K562 (cell line): ENCODE results near the gene FTO. TPM values are rescaled to one million over a fixed set of nuclear protein-coding genes. Genes with fewer than 3 reads are reported as not detected.

ENCODE experiments used
- ATAC-seq: fragments of 200-7000 bp; cut with Tn5 transposase; 3 replicates; pipeline ENCODE4 v1.9.1; 2020; ENCODE audit warnings: moderate library complexity
- BruUV-seq: library from RNA; stranded (reverse); fragments of 400-500 nt; replicated peaks from 2 replicates; lab custom pipeline; 2021; lab: Mats Ljungman, UMichigan
- CTCF ChIA-PET: fragments of 300-600 bp; formaldehyde crosslinking; extraction: SDS; loops from one replicate; lab custom pipeline; 2021; ENCODE audit warnings: low intra/inter-chr PET ratio; lab: Yijun Ruan, JAX
- POLR2A ChIA-PET: fragments of 300-600, 350-650 bp; sonication (Branson Sonifier 250); formaldehyde crosslinking; extraction: SDS; loops from one replicate; lab custom pipeline; 2021; ENCODE audit warnings: antibody characterized with exemption, inconsistent platforms; lab: Yijun Ruan, JAX
- DNase-seq, 4 experiments: peaks; one replicate each; pipeline versions ENCODE4 v3.0.0 to v3.0.0-alpha.2; 2011 to 2018; ENCODE audit warnings: low spot score in 3 of 4, mixed read lengths in 3 of 4; ENCODE audit errors: extremely low read depth in 1 of 4
- FAIRE-seq: peaks from 2 replicates; lab custom pipeline; 2011; peaks lifted over from hg19 to GRCh38; lab: Jason Lieb, UNC
- H2AFZ ChIP-seq: 2 replicates; pipeline ENCODE4 v1.6.0; 2011; ENCODE audit warnings: low read depth, low read length, control low read depth, inconsistent platforms
- H3K27ac ChIP-seq: fragments of 200-600 bp; 3 replicates; pipeline ENCODE4 v1.8.0; 2011; ENCODE audit warnings: low read depth, mild to moderate bottlenecking, control low read depth, inconsistent platforms, low read length, moderate library complexity, mixed read lengths; ENCODE audit errors: extremely low read depth
- H3K27me3 ChIP-seq, 2 experiments: fragments of 300-600 bp in 1 of 2; 2 replicates in 1 of 2; 3 replicates in 1 of 2; pipeline versions ENCODE4 v1.6.0 to v1.8.0; 2011; ENCODE audit warnings: inconsistent platforms in 2 of 2, low read length in 2 of 2, mild to moderate bottlenecking in 1 of 2, mixed read lengths in 1 of 2, moderate library complexity in 1 of 2; ENCODE audit not compliant: control insufficient read depth in 2 of 2, insufficient read depth in 2 of 2
- H3K36me3 ChIP-seq: fragments of 300-600 bp; 3 replicates; pipeline ENCODE4 v1.8.0; 2011; ENCODE audit warnings: mild to moderate bottlenecking, low read length, inconsistent platforms; ENCODE audit not compliant: control insufficient read depth, insufficient read depth
- H3K4me1 ChIP-seq, 2 experiments: fragments of 200-600 bp in 1 of 2; replicated peaks in 1 of 2; 2 replicates in 1 of 2; 3 replicates in 1 of 2; pipeline versions ENCODE4 v1.5.1 to v1.8.0; 2011; ENCODE audit warnings: inconsistent platforms in 2 of 2, low read length in 2 of 2, mild to moderate bottlenecking in 1 of 2, mixed read lengths in 1 of 2, moderate library complexity in 1 of 2; ENCODE audit not compliant: control insufficient read depth in 2 of 2, insufficient read depth in 2 of 2
- H3K4me2 ChIP-seq: 2 replicates; pipeline ENCODE4 v1.6.1; 2011; ENCODE audit warnings: low read length, control low read depth, inconsistent platforms, mixed read lengths; ENCODE audit not compliant: insufficient read depth
- H3K4me3 ChIP-seq: fragments of 200-600 bp; sonication (generic), shearing (Covaris generic); 2 replicates; pipeline ENCODE4 v1.5.1; 2016; ENCODE audit warnings: control low read depth, inconsistent platforms
- H3K79me2 ChIP-seq: fragments of 200-600 bp; 3 replicates; pipeline ENCODE4 v1.8.0; 2011; ENCODE audit warnings: low read length, inconsistent platforms; ENCODE audit not compliant: control insufficient read depth, insufficient read depth
- H3K9ac ChIP-seq, 2 experiments: 2 replicates each; pipeline versions ENCODE4 v1.6.0 to v1.6.1; 2011; ENCODE audit warnings: low read depth in 2 of 2, low read length in 2 of 2, control low read depth in 1 of 2, inconsistent platforms in 1 of 2, mild to moderate bottlenecking in 1 of 2, mixed read lengths in 1 of 2; ENCODE audit not compliant: insufficient read depth in 1 of 2
- H3K9me1 ChIP-seq: one replicate; pipeline ENCODE4 v1.6.0; 2011; ENCODE audit warnings: inconsistent platforms, mild to moderate bottlenecking, low read length, moderate library complexity; ENCODE audit not compliant: control insufficient read depth, insufficient read depth
- H3K9me3 ChIP-seq: replicated peaks from 2 replicates; pipeline ENCODE4 v1.5.1; 2011; ENCODE audit warnings: low read depth, low read length, inconsistent platforms; ENCODE audit not compliant: control insufficient read depth, insufficient read depth
- H4K20me1 ChIP-seq: replicated peaks from 2 replicates; pipeline ENCODE4 v1.6.1; 2011; ENCODE audit warnings: low read length, inconsistent platforms, mixed read lengths; ENCODE audit not compliant: control insufficient read depth, insufficient read depth
- ATF3 ChIP-seq, 2 experiments: fragments of 450-650 bp in 1 of 2; sonication (generic) in 1 of 2; formaldehyde crosslinking in 1 of 2; IDR thresholded peaks in 1 of 2; conservative IDR thresholded peaks in 1 of 2; 2 replicates each; pipeline versions ENCODE4 v1.6.1 to v1.8.1; 2016 to 2023; ENCODE audit warnings: mild to moderate bottlenecking in 2 of 2, moderate library complexity in 2 of 2, inconsistent platforms in 1 of 2, missing genetic modification reagents in 1 of 2
- ATF4 ChIP-seq: fragments of 450-650 bp; formaldehyde crosslinking; IDR thresholded peaks from 2 replicates; pipeline ENCODE4 v1.4.0; 2022; ENCODE audit warnings: mild to moderate bottlenecking, moderate library complexity
- COPS2 ChIP-seq: fragments of 450-650 bp; conservative IDR thresholded peaks from 2 replicates; pipeline ENCODE4 v1.6.1; 2016; ENCODE audit warnings: mild to moderate bottlenecking, moderate library complexity
- DMBX1 ChIP-seq: fragments of 250-450 bp; sonication (Bioruptor Pico); IDR thresholded peaks from 2 replicates; pipeline ENCODE4 v1.8.0; 2022; ENCODE audit warnings: inconsistent platforms, mild to moderate bottlenecking, moderate library complexity, borderline replicate concordance
- DPF2 ChIP-seq: fragments of 450-650 bp; IDR thresholded peaks from 2 replicates; pipeline ENCODE4 v1.6.1; 2016
- RBFOX2 ChIP-seq: fragments of 200-400 bp; formaldehyde crosslinking; IDR thresholded peaks from 2 replicates; pipeline ENCODE4 v1.6.1; 2017; ENCODE audit warnings: low read depth, mild to moderate bottlenecking, low read length, moderate library complexity
- RUNX1 ChIP-seq: sonication (generic); IDR thresholded peaks from 2 replicates; pipeline ENCODE4 v1.6.1; 2016; ENCODE audit warnings: antibody characterized with exemption, low read depth
- TEAD1 ChIP-seq, 2 experiments: fragments of 450-650 bp in 1 of 2; sonication (generic) in 1 of 2; formaldehyde crosslinking; IDR thresholded peaks; 2 replicates each; pipeline versions ENCODE4 v1.4.0 to v1.8.0; 2020 to 2022; ENCODE audit warnings: mild to moderate bottlenecking in 2 of 2, missing genetic modification reagents in 1 of 2
- TFAM ChIP-seq: fragments of 250-450 bp; sonication (Bioruptor Pico); conservative IDR thresholded peaks from 2 replicates; pipeline ENCODE4 v1.5.0; 2021; ENCODE audit warnings: mild to moderate bottlenecking, moderate library complexity
- ZFP30 ChIP-seq: fragments of 250-450 bp; sonication (Bioruptor Pico); IDR thresholded peaks from 2 replicates; pipeline ENCODE4 v1.8.0; 2022; ENCODE audit warnings: moderate library complexity, mild to moderate bottlenecking, inconsistent platforms, borderline replicate concordance
- ZNF507 ChIP-seq: conservative IDR thresholded peaks from 2 replicates; pipeline ENCODE4 v1.6.1; 2017; ENCODE audit warnings: missing genetic modification characterization, missing compliant biosample characterization
- ZNF518B ChIP-seq: fragments of 250-450 bp; sonication (Bioruptor Pico); IDR thresholded peaks from 2 replicates; pipeline ENCODE4 v1.5.0; 2021; ENCODE audit warnings: mild to moderate bottlenecking, moderate library complexity
- WGBS: fragments of 100-300 bp; shearing (Covaris generic); methylation state at CpG from one replicate; pipeline ENCODE4 v1.1.6; 2016; ENCODE audit warnings: low coverage, mixed read lengths; ENCODE audit not compliant: insufficient coverage; ENCODE audit errors: missing lambda C conversion rate; 5-methylcytosine and 5-hydroxymethylcytosine counted together
- in situ Hi-C: fragments of 300-500 bp; cut with MboI; formaldehyde crosslinking; loops from 4 replicates; pipeline ENCODE4 v1.15.0; 2018; ENCODE audit warnings: inconsistent platforms, mixed read lengths
- intact Hi-C: fragments of 100-400 bp; cut with micrococcal nuclease; formaldehyde crosslinking; loops from 2 replicates; pipeline ENCODE4 v1.14.2; 2022
- polyA plus RNA-seq, 8 experiments: library from polyadenylated mRNA; depleted of rRNA in 4 of 8; stranded (reverse) in 5 of 8; unstranded in 3 of 8; fragments of >200 nt; fragmentation: Nextera tagmentation in 2 of 8; fragmentation: Illumina TruSeq in 1 of 8; extraction: Ambion mirVana in 2 of 8; extraction: Trizol in 1 of 8; gene quantifications; 2 replicates each; pipeline versions ENCODE4 v1.2.1 to v1.2.3, GENCODE V29; 2011 to 2014; ENCODE audit warnings: inconsistent platforms in 1 of 8, missing spikeins in 1 of 8
- total RNA-seq, 7 experiments: library from RNA; depleted of rRNA in 6 of 7; stranded (reverse); fragments of >200 nt in 6 of 7; fragmentation: Illumina TruSeq in 2 of 7; extraction: Trizol in 2 of 7; gene quantifications; 2 replicates each; pipeline versions ENCODE4 v1.2.1 to v1.2.3, GENCODE V29; 2011 to 2021; ENCODE audit warnings: low replicate concordance in 1 of 7

FTO gene
- total and polyA plus RNA-seq, 9 of the 15 experiments (the other 6 are each of a cell fraction or from before 2014, with no cell fraction given): 11.3 to 27.7 (median 25.5) TPM

- 57% methylated on average over 3 of the region's 3 CpGs for WGBS
These were observed 144.5 kb downstream of the FTO start for GRCh38 chr16:53848277-53848942.

More at GRCh38 chr16:53848277-53848942, 144.5 kb downstream of the FTO start:
- TF ChIP-seq TEAD1 (CRISPR knock-in tag; IDR thresholded peaks at IDR 0.05) (no peak), DMBX1 (CRISPR knock-in tag) (no peak), ATF3 (IDR thresholded peaks at IDR 0.05) (no peak), ATF3 (CRISPR knock-in tag; conservative IDR thresholded peaks at IDR 0.05) (no peak), RBFOX2 (no peak), COPS2 (no peak), ZNF507 (tag) (no peak), ATF4 (CRISPR knock-in tag) (no peak), TFAM (no peak), ZNF518B (CRISPR knock-in tag) (no peak), RUNX1 (no peak), ZFP30 (CRISPR knock-in tag) (no peak), DPF2 (no peak)
- TF ChIP-seq, all 486 proteins: peak for 0
- Histone ChIP-seq H3K4me2 (no peak overlapping the region), H3K9me3 (no peaks in the 10 kb centered on the region), H3K4me1 (no peaks in the 10 kb centered on the region), H3K27me3 (no peaks in the 10 kb centered on the region), H3K79me2 (no peaks in the 10 kb centered on the region), H3K36me3 (no peaks in the 10 kb centered on the region), H2AFZ (no peak overlapping the region), H3K9me1 (no peaks in the 10 kb centered on the region), H3K4me3 (no peak overlapping the region), H4K20me1 (no peaks in the 10 kb centered on the region), H3K27ac (no peak overlapping the region), H3K9ac (no peak overlapping the region)
- DNase-seq (no peak), FAIRE-seq (no peak), ATAC-seq (no peak)
- in situ Hi-C loops: no loop called here
- intact Hi-C loops: no loop called here
- BruUV-seq: no TSS peak
- POLR2A ChIA-PET: no interaction called here
- CTCF ChIA-PET: no interaction called here
